HG02938 (cell line): ENCODE measurements around the gene MZB1.
"Not testable (repeated sequence)": the region's sequence is repeated elsewhere in the genome, so short reads cannot be mapped to it uniquely, and the experiment has no call there.

Experiments
- ATAC-seq: cut with Tn5 transposase; IDR thresholded peaks from one replicate; pipeline ENCODE4 v1.9.1; 2021; ENCODE audit warnings: mild to moderate bottlenecking, moderate library complexity; ENCODE audit not compliant: unreplicated experiment

Gene MZB1

GRCh38 chr5:139378101-139378825 lies 11.4 kb downstream of the MZB1 start:
- no peak for ATAC-seq

GRCh38 chr5:139377226-139377625 lies 12.5 kb downstream of the MZB1 start:
- ATAC-seq, result no peak

- no peak for ATAC-seq
These were observed 13.3 kb downstream of the MZB1 start for GRCh38 chr5:139376364-139376763.

GRCh38 chr5:139374909-139375308 lies 14.8 kb downstream of the MZB1 start:
- ATAC-seq, result no peak

- ATAC-seq, result no peak
These were observed 18.0 kb downstream of the MZB1 start for GRCh38 chr5:139371482-139372435.

- no peak for ATAC-seq
These were observed 20.5 kb downstream of the MZB1 start for GRCh38 chr5:139369181-139369580.

- ATAC-seq, result no peak
These were observed 21.1 kb downstream of the MZB1 start for GRCh38 chr5:139368613-139369012.

GRCh38 chr5:139364466-139364865 lies 25.2 kb downstream of the MZB1 start:
- ATAC-seq, result no peak

GRCh38 chr5:139363937-139364336 lies 25.8 kb downstream of the MZB1 start:
- ATAC-seq, result no peak

GRCh38 chr5:139361835-139362429 lies 27.8 kb downstream of the MZB1 start:
- no peak for ATAC-seq

GRCh38 chr5:139360384-139360783 lies 29.3 kb downstream of the MZB1 start:
- no peak for ATAC-seq

- no peak for ATAC-seq
These were observed 31.6 kb downstream of the MZB1 start for GRCh38 chr5:139358064-139358463.

GRCh38 chr5:139355900-139356299 lies 33.8 kb downstream of the MZB1 start:
- not testable (repeated sequence) for ATAC-seq

GRCh38 chr5:139354186-139354585 lies 35.5 kb downstream of the MZB1 start:
- ATAC-seq, result no peak

GRCh38 chr5:139347863-139348262 lies 41.9 kb downstream of the MZB1 start:
- not testable (repeated sequence) for ATAC-seq

GRCh38 chr5:139345442-139345841 lies 44.3 kb downstream of the MZB1 start:
- not testable (repeated sequence) for ATAC-seq

GRCh38 chr5:139344177-139344576 lies 45.5 kb downstream of the MZB1 start:
- ATAC-seq, result no peak

GRCh38 chr5:139343476-139343875 lies 46.2 kb downstream of the MZB1 start:
- no peak for ATAC-seq

- peak; percentile 44 for ATAC-seq
These were observed 47.3 kb downstream of the MZB1 start for GRCh38 chr5:139342423-139342723.

- peak; percentile 89 for ATAC-seq
These were observed 47.9 kb downstream of the MZB1 start, which contains the start of gene PAIP2 for GRCh38 chr5:139341689-139342422. Gene PAIP2, plus strand, starts transcription at chr5:139341854. Its CDS starts 21,931 bp downstream, at chr5:139363785.

GRCh38 chr5:139341187-139341688 lies 48.5 kb downstream of the MZB1 start:
- peak; percentile 25 for ATAC-seq
